GM15510 (cell line): ENCODE data around the gene DIS3.
A peak's percentile ranks its signal among the peaks of the same experiment; 100 is the strongest.

ENCODE experiments used
- POLR2A ChIP-seq: IDR thresholded peaks from 3 replicates; pipeline ENCODE4 v1.6.1; 2011; ENCODE audit warnings: borderline replicate concordance; ENCODE audit not compliant: insufficient read length; ENCODE audit errors: extremely low read depth

DIS3 gene

DNA sequence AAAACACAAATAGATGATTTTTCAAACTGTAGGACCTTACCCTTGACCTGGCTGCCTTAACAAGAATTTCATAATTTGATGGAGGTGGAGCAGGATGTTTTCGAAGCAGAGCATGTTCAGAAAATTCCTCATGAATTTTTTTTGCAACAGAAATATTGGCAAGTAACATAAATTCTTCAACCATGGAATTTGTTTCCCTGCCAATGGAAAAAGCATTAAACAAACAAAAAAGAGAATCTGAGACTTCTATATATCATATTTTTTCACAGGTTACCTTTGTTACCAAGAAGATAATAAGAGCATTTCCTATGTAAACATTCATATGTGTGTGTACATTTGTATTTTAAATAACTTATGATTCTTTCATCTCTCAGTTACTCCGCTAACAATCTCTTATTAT, 18.3 kb downstream of the DIS3 start:
- no peak for TF ChIP-seq POLR2A

DNA sequence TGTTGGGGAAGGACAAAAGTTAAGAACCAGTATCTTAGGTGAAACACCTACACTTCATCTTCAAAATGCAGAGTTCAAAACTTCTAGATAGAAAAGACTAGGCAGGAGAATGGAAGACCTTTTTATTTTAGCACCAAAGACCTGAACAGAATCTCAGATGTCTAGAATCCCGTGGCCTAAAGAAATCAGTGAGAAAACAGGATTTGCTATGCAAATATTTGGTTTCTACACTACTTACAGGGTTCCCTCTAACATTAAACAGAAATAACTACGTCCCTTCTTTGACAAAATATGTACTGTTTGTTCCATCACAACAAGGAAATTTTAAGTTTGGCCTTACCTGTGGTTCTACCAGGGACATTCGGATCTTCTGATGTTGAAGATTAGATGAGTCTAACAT, 21.5 kb downstream of the DIS3 start:
- TF ChIP-seq POLR2A = no peak

DNA sequence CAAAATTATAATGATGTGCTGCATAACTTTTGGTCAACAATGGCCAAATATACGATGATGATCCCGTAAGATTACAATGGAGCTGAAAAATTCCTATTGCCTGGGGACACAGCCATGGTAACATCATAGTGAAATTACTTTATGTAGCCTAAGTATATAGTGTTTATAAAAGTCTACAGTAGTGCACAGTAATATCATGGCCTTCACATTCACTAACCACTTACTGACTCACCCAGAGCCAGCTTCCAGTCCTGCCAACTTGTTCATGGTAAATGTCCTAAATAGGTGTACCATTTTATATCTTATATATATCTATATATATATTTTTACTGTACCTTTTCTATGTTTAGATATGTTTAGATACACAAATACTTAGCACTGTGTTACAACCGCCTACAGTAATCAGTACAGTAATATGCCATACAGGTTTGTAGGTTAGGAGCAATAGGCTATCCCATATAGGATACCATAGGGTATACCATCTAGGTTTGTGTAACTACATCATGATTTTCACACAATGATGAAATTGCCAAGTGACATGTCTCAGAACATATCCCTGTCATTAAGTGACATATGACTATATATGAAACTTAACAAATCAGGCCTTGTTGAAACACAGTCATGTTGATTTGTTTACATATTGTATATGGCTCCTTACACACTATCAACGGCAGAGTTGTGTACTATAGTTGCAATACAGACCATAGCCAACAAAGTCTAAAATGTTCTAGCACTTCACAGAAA, 23.7 kb downstream of the DIS3 start:
- no peak for TF ChIP-seq POLR2A

DNA sequence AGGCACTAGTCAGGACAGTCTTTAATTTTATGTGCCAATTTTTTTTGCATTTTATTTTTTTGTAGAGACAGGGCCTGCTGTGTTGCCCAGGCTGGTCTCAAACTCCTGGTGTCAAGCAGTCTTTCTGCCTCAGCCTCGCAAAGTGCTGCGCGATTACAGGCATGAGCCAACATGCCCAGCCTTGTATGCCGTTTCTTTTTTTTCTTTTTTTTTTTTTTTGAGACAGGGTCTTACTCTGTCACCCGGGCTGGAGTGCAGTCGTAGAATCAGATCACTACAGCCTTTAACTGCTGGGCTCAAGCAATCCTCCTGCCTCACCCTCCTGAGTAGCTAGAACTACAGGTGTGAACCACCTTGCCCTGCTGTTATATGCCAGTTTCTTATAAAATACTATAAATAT, 27.6 kb downstream of the DIS3 start:
- TF ChIP-seq POLR2A = no peak

DNA sequence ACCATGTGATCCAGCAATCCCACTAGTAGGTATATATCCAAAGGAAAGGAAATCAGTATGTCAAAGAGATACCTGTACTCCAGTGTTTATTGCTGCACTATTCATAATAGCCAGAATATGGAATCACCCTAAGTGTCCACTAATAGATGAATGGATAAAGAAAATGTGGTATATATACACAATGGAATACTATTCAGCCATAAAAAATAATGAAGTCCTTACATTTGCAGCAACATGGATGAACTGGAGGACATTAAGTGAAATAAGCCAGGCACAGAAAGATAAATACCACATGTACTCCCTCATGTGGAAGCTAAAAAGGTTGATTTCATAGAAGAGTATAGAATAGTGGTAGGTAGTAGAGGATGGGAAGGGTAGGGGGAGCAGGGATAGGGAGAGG, 30.5 kb downstream of the DIS3 start:
- no peak for TF ChIP-seq POLR2A

DNA sequence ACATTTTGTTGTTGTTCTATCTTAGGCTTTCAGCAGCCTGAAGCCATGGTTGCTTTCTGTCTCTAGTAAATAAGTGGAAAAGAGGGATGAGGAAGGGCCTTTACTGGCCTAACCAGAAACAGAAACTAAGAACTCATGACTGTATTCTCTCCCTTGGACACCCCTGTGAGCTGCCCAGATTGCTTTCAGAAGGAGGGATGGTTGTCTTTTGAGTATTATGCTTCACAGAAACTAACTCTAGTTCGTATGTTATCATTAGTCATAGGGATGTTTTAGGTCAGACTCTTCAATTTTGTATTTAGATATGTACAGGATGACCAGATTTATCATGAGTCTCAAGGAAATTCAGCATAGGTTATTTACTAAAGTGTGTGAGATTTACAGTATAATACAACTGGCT, 36.4 kb downstream of the DIS3 start:
- TF ChIP-seq POLR2A = no peak

DNA sequence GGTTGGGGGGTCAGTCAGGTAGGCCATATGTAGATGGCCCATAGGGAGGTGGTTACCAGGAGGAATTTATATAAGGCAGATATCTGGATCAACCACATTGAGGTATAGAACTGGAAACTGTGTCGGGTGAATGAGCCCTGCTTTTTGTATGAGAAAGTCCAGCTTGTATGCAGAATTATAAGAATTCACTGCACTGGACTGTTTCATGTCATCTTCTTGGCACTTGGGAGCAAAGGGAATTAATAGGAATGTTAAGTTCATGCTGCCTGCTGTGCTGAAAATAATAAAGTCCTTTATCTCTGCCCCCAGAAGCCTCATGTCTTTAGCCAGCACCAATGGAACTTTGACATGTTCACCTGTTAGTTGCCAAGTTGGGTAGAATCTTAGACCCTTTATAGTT, 41.7 kb downstream of the DIS3 start:
- TF ChIP-seq POLR2A = no peak

DNA sequence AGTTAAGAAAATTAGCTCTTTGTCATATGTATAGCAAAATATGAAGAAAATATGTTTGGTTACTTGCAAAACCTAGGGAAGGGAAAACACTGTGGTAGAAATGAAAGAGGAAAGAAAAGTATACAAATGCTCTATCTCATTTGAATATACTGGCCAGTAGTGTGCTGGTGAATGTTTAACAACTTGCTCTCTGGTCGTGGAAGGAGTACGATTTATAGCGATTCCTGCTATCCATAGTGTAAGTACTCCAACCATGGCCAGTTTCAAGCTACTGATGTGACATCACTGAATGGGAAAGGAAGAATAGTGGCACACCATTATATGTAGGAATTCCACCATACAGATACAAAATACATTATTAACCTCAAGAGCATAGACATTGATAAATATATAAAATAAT, 44.7 kb downstream of the DIS3 start:
- no peak for TF ChIP-seq POLR2A

DNA sequence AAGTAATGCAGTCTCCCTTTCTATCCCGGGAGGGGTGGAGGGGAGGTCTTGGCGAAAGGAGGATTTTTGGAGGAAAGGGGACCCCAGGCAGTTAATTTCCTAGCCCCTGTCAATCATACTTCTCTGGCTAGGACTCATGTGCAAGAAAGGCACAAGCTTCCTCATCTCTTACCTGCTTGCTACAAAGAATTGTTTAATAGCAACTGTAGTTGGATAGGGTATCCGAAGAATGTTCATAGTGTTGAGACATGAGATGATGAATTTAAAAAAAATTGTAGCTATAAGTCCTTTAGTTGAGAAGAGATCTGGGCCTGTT, 53.5 kb downstream of the DIS3 start:
- no peak for TF ChIP-seq POLR2A

DNA sequence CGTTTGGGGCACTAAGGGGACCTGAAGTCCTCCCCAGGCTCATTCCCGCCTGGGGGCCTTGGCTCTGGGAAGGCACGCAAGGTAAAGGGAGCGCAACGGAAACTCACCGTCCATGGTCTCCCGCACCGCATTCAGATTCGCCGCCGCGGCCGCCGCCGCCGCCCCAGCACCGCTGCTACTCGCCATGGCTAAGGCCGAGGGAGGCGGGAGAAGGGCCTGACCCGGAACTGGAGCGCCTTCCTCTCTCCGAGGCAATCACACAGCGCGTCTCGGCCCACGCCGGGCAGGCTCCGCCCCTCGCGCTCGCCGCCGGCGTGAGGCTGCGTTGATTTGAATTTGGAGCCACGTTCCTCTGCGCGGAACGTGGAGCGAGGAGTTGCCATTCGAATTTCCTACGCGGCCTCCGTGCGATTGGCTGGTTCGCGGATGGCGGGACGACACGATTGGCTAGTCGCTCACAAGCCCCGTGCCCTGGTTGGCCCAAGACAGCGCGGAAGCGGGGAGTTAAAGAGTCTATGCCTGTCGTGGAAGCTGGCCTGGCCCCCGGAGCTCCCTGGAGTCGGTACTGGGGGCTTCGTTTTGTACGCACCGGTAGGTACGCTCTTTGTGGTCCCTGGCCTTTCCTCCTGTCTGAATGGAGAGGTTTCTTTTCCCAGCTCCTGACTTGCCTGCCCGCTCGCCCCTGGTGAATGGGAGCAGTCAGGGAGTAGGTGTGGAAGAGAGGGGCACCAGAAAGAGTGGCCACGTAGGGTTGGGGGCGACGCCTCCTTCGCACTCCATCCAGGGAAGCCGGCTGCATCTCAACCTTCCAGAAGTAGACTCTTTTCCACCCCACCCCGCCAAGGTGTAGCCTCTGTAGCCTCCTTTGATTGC, 54.0 kb downstream of the DIS3 start, which contains the start of the genes BORA and MZT1:
Gene BORA (plus strand): TSS at position 507 of the 873 bp plus-strand sequence. CDS start 1,018 bp downstream, outside the sequence.
Gene MZT1 (minus strand): TSS at position 213 of the 873 bp plus-strand sequence. CDS start 27 bp downstream, at position 186.
- peak; percentile 73 for TF ChIP-seq POLR2A

DNA sequence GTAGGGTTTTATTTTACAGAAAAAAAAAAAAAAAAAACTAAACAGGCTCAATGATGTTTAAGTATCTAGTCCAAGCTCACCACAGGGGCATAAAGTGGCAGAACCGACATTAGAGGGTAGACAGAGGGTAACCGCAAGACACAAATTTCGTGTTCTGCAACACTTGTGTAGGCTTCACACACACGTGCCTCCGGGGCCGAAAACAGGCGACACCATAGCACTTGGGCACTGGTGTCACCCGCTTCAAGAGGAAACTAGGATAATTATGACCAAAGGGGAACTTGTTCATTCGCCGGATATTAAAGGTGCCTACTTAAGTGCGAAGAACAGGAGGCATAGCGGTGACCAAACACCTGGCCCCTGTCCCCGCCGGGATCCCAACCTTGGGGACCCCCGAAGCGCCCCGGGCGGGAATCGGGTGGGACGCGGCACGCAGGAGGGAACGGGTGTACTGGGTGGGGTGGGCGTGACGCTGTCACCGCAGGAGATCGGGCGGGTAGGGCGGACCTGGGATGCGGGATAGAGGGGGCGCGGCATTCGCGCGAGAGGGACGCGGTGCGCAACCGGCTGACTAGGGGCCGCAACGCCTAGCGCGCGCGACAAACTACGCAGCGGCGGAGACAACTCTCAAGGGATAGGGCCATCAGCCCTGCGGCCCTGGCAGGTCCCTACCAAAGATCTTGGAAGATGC, 54.8 kb downstream of the DIS3 start:
- no peak for TF ChIP-seq POLR2A

DNA sequence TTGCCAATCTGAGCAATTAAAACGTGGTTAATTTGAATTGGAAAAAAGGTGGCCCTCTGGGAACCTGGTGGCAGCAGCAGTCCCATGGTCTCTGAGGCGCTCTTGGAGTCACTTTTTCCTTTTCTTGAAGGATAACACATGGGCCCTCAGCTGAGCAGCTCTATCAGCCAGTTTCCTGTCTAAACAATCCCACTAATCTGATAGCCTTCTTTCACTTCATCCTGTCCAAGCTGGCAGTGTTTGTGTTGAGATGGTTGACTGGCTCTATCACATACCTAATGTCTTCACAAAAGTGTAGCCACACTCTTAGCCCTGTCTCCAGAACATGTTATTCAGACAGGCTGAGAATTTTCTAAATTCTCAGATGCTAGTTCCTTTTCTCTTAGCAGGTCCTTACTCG, 64.9 kb downstream of the DIS3 start:
- TF ChIP-seq POLR2A = no peak
